Keratinocyte (primary cell): ENCODE measurements around the gene ZNF160.

Experiments
- EZH2 ChIP-seq: IDR thresholded peaks from one replicate; pipeline ENCODE4 v1.6.1; 2012; ENCODE audit warnings: inconsistent platforms, mild to moderate bottlenecking, low read length, moderate library complexity
- TF ChIP-seq, protein P1 (sequence below), 3 experiments: IDR thresholded peaks in 1 of 3; conservative IDR thresholded peaks in 1 of 3; optimal IDR thresholded peaks in 1 of 3; 2 replicates in 2 of 3; 3 replicates in 1 of 3; pipeline versions ENCODE3 to v1.5.1; 2011; ENCODE audit warnings: low read length in 3 of 3, mild to moderate bottlenecking in 3 of 3, moderate library complexity in 2 of 3, control low read depth in 1 of 3, inconsistent platforms in 1 of 3; ENCODE audit not compliant: insufficient read depth in 2 of 3; ENCODE audit errors: extremely low read depth in 1 of 3

DNA sequence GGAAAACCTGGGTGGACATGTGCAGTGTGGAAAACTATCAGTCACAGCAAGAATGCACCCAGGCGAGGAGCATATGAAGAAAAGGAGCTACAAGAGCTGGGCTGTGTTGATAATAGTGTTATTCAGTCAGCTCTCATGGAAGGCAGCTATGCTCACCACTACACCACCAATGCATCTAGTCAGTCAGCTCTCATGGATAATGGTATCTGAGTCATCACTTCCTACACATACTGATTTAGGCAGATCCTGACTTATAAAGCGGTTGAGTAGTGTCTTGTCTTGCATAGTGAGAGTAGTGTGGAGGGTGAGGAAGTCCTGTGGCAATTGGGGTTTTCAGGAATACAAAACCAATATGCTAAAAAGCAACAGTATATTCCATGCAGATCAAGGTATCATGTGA, 9.1 kb upstream of the ZNF160 start:
- TF ChIP-seq EZH2: no peak
- TF ChIP-seq, protein P1, sequence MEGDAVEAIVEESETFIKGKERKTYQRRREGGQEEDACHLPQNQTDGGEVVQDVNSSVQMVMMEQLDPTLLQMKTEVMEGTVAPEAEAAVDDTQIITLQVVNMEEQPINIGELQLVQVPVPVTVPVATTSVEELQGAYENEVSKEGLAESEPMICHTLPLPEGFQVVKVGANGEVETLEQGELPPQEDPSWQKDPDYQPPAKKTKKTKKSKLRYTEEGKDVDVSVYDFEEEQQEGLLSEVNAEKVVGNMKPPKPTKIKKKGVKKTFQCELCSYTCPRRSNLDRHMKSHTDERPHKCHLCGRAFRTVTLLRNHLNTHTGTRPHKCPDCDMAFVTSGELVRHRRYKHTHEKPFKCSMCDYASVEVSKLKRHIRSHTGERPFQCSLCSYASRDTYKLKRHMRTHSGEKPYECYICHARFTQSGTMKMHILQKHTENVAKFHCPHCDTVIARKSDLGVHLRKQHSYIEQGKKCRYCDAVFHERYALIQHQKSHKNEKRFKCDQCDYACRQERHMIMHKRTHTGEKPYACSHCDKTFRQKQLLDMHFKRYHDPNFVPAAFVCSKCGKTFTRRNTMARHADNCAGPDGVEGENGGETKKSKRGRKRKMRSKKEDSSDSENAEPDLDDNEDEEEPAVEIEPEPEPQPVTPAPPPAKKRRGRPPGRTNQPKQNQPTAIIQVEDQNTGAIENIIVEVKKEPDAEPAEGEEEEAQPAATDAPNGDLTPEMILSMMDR (optimal IDR thresholded peaks at IDR 0.05 in 1 of 3, IDR thresholded peaks at IDR 0.05 in 1 of 3, conservative IDR thresholded peaks at IDR 0.05 in 1 of 3; ENCODE audit: extremely low read depth in 1 of 3, insufficient read depth in 2 of 3, low read length in 3 of 3): no peak
